Mucosa of descending colon (tissue), 3 donors: Measurements from ENCODE around the gene PTH1R. TPM values are rescaled to one million over a fixed set of nuclear protein-coding genes. Genes with fewer than 3 reads are reported as not detected.

Experiments
- ATAC-seq: fragments of 200-7000 bp; cut with Tn5 transposase; one replicate; pipeline ENCODE4 v1.9.1; 2020; ENCODE audit warnings: mild to moderate bottlenecking, moderate library complexity
- DNase-seq, 3 donors: peaks; one replicate each; pipeline ENCODE4 v3.0.0-alpha.2; 2020
- H3K36me3 ChIP-seq: fragments of 200-600 bp; one replicate; pipeline ENCODE4 v1.8.0; 2021; ENCODE audit warnings: low read depth, mild to moderate bottlenecking
- H3K4me1 ChIP-seq: fragments of 200-600 bp; one replicate; pipeline ENCODE4 v1.8.0; 2021; ENCODE audit warnings: low read depth, mild to moderate bottlenecking
- H3K4me3 ChIP-seq: fragments of 200-600 bp; one replicate; pipeline ENCODE4 v1.8.0; 2021; ENCODE audit warnings: mild to moderate bottlenecking
- H3K9me3 ChIP-seq: fragments of 200-600 bp; one replicate; pipeline ENCODE4 v1.8.0; 2021; ENCODE audit warnings: mild to moderate bottlenecking
- CTCF ChIP-seq: fragments of 200-600 bp; IDR thresholded peaks from one replicate; pipeline ENCODE4 v1.8.0; 2022; ENCODE audit warnings: antibody characterized with exemption, mild to moderate bottlenecking
- intact Hi-C, 2 donors: fragments of 100-400 bp; cut with DNase I in 1 of 2; cut with micrococcal nuclease in 1 of 2; formaldehyde crosslinking; loops; one replicate each; pipeline versions ENCODE4 v1.11.0 to v1.11.1; 2022; cut with DNase I, micrococcal nuclease
- total RNA-seq, 3 donors: library from RNA; stranded (reverse); fragmentation: NEBNext Ultra II Directional in 2 of 3; extraction: Animal tissue kit (Norgen Biotek cat#: 25700) in 2 of 3; gene quantifications; one replicate each; pipeline versions ENCODE4 v1.2.1 to v1.2.4, GENCODE V29; 2021 to 2023
- donor health status: DM: no; HTN: no; CAD: no; lungs with moderate emphysema.
- donor health status: DM: no; HTN: no; CAD: no.
- donor health status: DM: no; HTN: yes; CAD: no.

The PTH1R gene
- total RNA-seq, 3 donors from 2014 or later, result 0.87 to 4.6 (median 1.9) TPM

- Histone ChIP-seq H3K36me3 (no peaks in the 10 kb centered on the region), H3K9me3 (peaks cover 26% of the 10 kb centered on the region), H3K4me1 (peaks cover 5% of the 10 kb centered on the region), H3K4me3 (no peak overlapping the region)
- intact Hi-C loops, result loop anchor here in 1 of 2 donors (10.0 kb wide), 1 partner anchor 139 kb away; the partner anchor contains the start of gene TMIE
- ATAC-seq, result no peak
- no peak for TF ChIP-seq CTCF
- DNase-seq, result no peak
Measured at GRCh38 chr3:46843508-46843907, 34.0 kb upstream of the PTH1R start.

GRCh38 chr3:46844397-46844796 lies 33.1 kb upstream of the PTH1R start:
- peaks cover 18% of the 10 kb centered on the region for H3K9me3 ChIP-seq
- intact Hi-C loops, result loop anchor here in 1 of 2 donors (10.0 kb wide), 1 partner anchor 140 kb away; the partner anchor contains the start of gene TMIE
- H3K36me3 ChIP-seq, result no peaks in the 10 kb centered on the region
- H3K4me1 ChIP-seq, result peaks cover 5% of the 10 kb centered on the region
- DNase-seq, result no peak
- no peak for ATAC-seq
- TF ChIP-seq CTCF, result no peak
- H3K4me3 ChIP-seq, result no peak overlapping the region

GRCh38 chr3:46844881-46845312 lies 32.6 kb upstream of the PTH1R start:
- Histone ChIP-seq H3K4me3 (no peak overlapping the region), H3K36me3 (no peaks in the 10 kb centered on the region), H3K9me3 (peaks cover 14% of the 10 kb centered on the region), H3K4me1 (peaks cover 5% of the 10 kb centered on the region)
- intact Hi-C loops, result loop anchor here in 1 of 2 donors (10.0 kb wide), 1 partner anchor 140 kb away; the partner anchor contains the start of gene TMIE
- DNase-seq (no peak), ATAC-seq (no peak)
- TF ChIP-seq CTCF, result no peak

GRCh38 chr3:46845397-46845859 lies 32.1 kb upstream of the PTH1R start:
- peaks cover 11% of the 10 kb centered on the region for H3K9me3 ChIP-seq
- H3K4me3 ChIP-seq, result no peak overlapping the region
- peak; percentile 72 for ATAC-seq
- no peak for DNase-seq
- H3K4me1 ChIP-seq, result peaks cover 5% of the 10 kb centered on the region
- H3K36me3 ChIP-seq, result no peaks in the 10 kb centered on the region
- intact Hi-C loops, result loop anchor here in 1 of 2 donors (10.0 kb wide), 1 partner anchor 141 kb away; the partner anchor contains the start of gene TMIE
- no peak for TF ChIP-seq CTCF

GRCh38 chr3:46845860-46846623 lies 31.5 kb upstream of the PTH1R start:
- Histone ChIP-seq H3K4me1 (peaks cover 5% of the 10 kb centered on the region), H3K36me3 (no peaks in the 10 kb centered on the region), H3K4me3 (peak overlapping the region; percentile 28), H3K9me3 (peaks cover 5% of the 10 kb centered on the region)
- peak; percentile 83 for ATAC-seq
- no peak for TF ChIP-seq CTCF
- intact Hi-C loops, result loop anchor here in 1 of 2 donors (10.0 kb wide), 1 partner anchor 141 kb away; the partner anchor contains the start of gene TMIE
- peak; percentile 73 to 86 (median 82) for DNase-seq
